Endothelial cell of umbilical vein (primary cell): Measurements from ENCODE around the gene PADI6.

ENCODE experiments used
- CTCF ChIP-seq, 2 donors: IDR thresholded peaks; 1 replicate in 1 of 2; 2 replicates in 1 of 2; pipeline ENCODE4 v1.5.1; 2011; ENCODE audit warnings: low read length in 2 of 2, mild to moderate bottlenecking in 2 of 2, moderate library complexity in 2 of 2, control low read depth in 1 of 2, inconsistent platforms in 1 of 2, low read depth in 1 of 2; ENCODE audit not compliant: insufficient read depth in 1 of 2; ENCODE audit errors: extremely low read depth in 1 of 2
- EZH2 ChIP-seq: IDR thresholded peaks from 2 replicates; pipeline ENCODE4 v1.6.1; 2012; ENCODE audit warnings: borderline replicate concordance, low read depth, mild to moderate bottlenecking, moderate library complexity, low read length, inconsistent platforms; ENCODE audit not compliant: severe bottlenecking
- FOS ChIP-seq: IDR thresholded peaks from 2 replicates; pipeline ENCODE4 v1.6.1; 2011; ENCODE audit warnings: mild to moderate bottlenecking, low read length, moderate library complexity, borderline replicate concordance; ENCODE audit not compliant: insufficient read depth
- GATA2 ChIP-seq: IDR thresholded peaks from 2 replicates; pipeline ENCODE4 v1.7.0; 2011; ENCODE audit warnings: low read depth, mild to moderate bottlenecking, moderate library complexity, mixed read lengths, low read length; ENCODE audit not compliant: insufficient read length, insufficient read depth
- JUN ChIP-seq: IDR thresholded peaks from 2 replicates; pipeline ENCODE4 v1.6.1; 2011; ENCODE audit warnings: borderline replicate concordance, low read depth; ENCODE audit not compliant: insufficient read length, insufficient read depth
- MAX ChIP-seq: IDR thresholded peaks from 2 replicates; pipeline ENCODE4 v1.6.1; 2011; ENCODE audit not compliant: insufficient read depth, insufficient read length
- MYC ChIP-seq: IDR thresholded peaks from one replicate; pipeline ENCODE4 v1.6.1; 2011; ENCODE audit warnings: mild to moderate bottlenecking, low read depth, low read length
- POLR2A ChIP-seq: IDR thresholded peaks from 2 replicates; pipeline ENCODE4 v1.6.1; 2012; ENCODE audit warnings: low read depth, mild to moderate bottlenecking, control low read depth, low read length

GRCh38 chr1:17392199-17392740 lies 20.3 kb downstream of the PADI6 start:
- no peak for TF ChIP-seq CTCF (IDR thresholded peaks at IDR 0.05; ENCODE audit: extremely low read depth in 1 of 2, insufficient read depth in 1 of 2, low read depth in 1 of 2, low read length in 2 of 2)
- TF ChIP-seq JUN, result no peak
- TF ChIP-seq POLR2A, result no peak
- no peak for TF ChIP-seq MYC
- no peak for TF ChIP-seq EZH2
- TF ChIP-seq FOS, result no peak
- TF ChIP-seq GATA2, result no peak
- TF ChIP-seq MAX, result no peak
